NOMO-1 (cell line): ENCODE data around the gene UNC79.

Experiments
- DNase-seq, 2 experiments: peaks; one replicate each; lab custom pipeline; 2025; ENCODE audit not compliant: unreplicated experiment in 2 of 2; lab: John Stamatoyannopoulos, UW

UNC79 gene

GRCh38 chr14:93543766-93544165, 113.0 kb downstream of the UNC79 start:
- DNase-seq: peak in 1 of 2 experiments; percentile 35

GRCh38 chr14:93544212-93544611, 113.5 kb downstream of the UNC79 start:
- no peak for DNase-seq

GRCh38 chr14:93546642-93547041, 115.9 kb downstream of the UNC79 start:
- DNase-seq: no peak

GRCh38 chr14:93548102-93548843, 117.5 kb downstream of the UNC79 start:
- DNase-seq: no peak

- DNase-seq: no peak
Measured at GRCh38 chr14:93549595-93549994, 118.9 kb downstream of the UNC79 start.

GRCh38 chr14:93564918-93565317, 134.2 kb downstream of the UNC79 start:
- no peak for DNase-seq

- no peak for DNase-seq
Measured at GRCh38 chr14:93566065-93566693, 135.4 kb downstream of the UNC79 start.

GRCh38 chr14:93571275-93571674, 140.5 kb downstream of the UNC79 start:
- DNase-seq: no peak

GRCh38 chr14:93579178-93579577, 148.4 kb downstream of the UNC79 start:
- DNase-seq: no peak

- DNase-seq: no peak
Measured at GRCh38 chr14:93582516-93582915, 151.8 kb downstream of the UNC79 start.

- no peak for DNase-seq
Measured at GRCh38 chr14:93587330-93587729, 156.6 kb downstream of the UNC79 start.

GRCh38 chr14:93591506-93591905, 160.8 kb downstream of the UNC79 start:
- DNase-seq: no peak

- no peak for DNase-seq
Measured at GRCh38 chr14:93592786-93593185, 162.0 kb downstream of the UNC79 start.

GRCh38 chr14:93606091-93606490, 175.4 kb downstream of the UNC79 start:
- DNase-seq: no peak

- DNase-seq: peak; percentile 53 to 64
Measured at GRCh38 chr14:93619176-93619793, 188.5 kb downstream of the UNC79 start.

- no peak for DNase-seq
Measured at GRCh38 chr14:93628048-93628447, 197.3 kb downstream of the UNC79 start.

- DNase-seq: no peak
Measured at GRCh38 chr14:93629643-93630042, 198.9 kb downstream of the UNC79 start.

- DNase-seq: no peak
Measured at GRCh38 chr14:93638790-93639189, 208.1 kb downstream of the UNC79 start.

GRCh38 chr14:93643127-93643526, 212.4 kb downstream of the UNC79 start:
- DNase-seq: no peak

GRCh38 chr14:93643676-93644075, 212.9 kb downstream of the UNC79 start:
- DNase-seq: no peak

GRCh38 chr14:93645200-93645599, 214.5 kb downstream of the UNC79 start:
- no peak for DNase-seq
